Measurements from ENCODE around the gene CRIM1.

The CRIM1 gene

DNA sequence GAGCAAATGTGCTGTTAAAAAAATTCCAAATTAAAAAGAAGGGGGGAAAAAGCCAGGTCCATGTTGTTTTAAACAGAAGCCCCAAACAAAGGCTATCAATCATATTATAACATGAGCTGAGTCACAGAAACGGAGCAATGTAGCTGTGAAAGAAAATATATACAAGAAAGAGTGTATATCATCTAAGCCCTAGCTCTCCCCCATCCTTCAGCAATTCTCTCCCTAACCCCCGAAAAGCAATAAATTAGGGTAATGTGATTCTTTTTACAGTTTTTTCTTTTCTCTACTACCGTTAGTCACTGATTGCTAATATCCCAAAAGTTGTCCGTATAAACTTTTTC lies 217.1 kb downstream of the CRIM1 start:
- TF ChIP-seq, protein P1, sequence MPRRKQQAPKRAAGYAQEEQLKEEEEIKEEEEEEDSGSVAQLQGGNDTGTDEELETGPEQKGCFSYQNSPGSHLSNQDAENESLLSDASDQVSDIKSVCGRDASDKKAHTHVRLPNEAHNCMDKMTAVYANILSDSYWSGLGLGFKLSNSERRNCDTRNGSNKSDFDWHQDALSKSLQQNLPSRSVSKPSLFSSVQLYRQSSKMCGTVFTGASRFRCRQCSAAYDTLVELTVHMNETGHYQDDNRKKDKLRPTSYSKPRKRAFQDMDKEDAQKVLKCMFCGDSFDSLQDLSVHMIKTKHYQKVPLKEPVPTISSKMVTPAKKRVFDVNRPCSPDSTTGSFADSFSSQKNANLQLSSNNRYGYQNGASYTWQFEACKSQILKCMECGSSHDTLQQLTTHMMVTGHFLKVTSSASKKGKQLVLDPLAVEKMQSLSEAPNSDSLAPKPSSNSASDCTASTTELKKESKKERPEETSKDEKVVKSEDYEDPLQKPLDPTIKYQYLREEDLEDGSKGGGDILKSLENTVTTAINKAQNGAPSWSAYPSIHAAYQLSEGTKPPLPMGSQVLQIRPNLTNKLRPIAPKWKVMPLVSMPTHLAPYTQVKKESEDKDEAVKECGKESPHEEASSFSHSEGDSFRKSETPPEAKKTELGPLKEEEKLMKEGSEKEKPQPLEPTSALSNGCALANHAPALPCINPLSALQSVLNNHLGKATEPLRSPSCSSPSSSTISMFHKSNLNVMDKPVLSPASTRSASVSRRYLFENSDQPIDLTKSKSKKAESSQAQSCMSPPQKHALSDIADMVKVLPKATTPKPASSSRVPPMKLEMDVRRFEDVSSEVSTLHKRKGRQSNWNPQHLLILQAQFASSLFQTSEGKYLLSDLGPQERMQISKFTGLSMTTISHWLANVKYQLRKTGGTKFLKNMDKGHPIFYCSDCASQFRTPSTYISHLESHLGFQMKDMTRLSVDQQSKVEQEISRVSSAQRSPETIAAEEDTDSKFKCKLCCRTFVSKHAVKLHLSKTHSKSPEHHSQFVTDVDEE (CRISPR knock-in tag; IDR thresholded peaks at IDR 0.05) = no peak
- TF ChIP-seq ISL1 (CRISPR knock-in tag; IDR thresholded peaks at IDR 0.05) (peak; percentile 58), TCF4 (CRISPR knock-in tag; IDR thresholded peaks at IDR 0.05; ENCODE audit: borderline replicate concordance) (no peak)
- peak; percentile 42 for ATAC-seq

DNA sequence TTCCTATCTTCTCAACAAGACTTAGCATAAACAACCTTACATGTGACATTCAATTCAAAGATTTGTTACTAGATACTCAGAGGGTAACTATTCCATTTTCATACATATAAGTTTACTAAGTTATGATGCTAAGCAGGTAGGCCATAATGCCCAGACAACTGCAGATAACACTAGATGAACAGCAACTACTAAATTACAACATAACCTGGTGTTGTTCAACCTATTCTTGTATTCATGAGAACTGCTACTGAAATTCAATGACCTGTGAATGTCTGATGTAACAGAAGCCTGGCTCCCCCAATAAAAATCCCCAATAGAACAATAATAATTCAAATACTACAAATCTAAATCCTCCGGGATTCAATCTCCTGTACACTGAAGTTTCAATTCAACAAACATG lies 217.6 kb downstream of the CRIM1 start:
- no peak for TF ChIP-seq ISL1 (CRISPR knock-in tag; IDR thresholded peaks at IDR 0.05)
- TF ChIP-seq, protein P1 (CRISPR knock-in tag; IDR thresholded peaks at IDR 0.05) = no peak
- TF ChIP-seq, protein P2, sequence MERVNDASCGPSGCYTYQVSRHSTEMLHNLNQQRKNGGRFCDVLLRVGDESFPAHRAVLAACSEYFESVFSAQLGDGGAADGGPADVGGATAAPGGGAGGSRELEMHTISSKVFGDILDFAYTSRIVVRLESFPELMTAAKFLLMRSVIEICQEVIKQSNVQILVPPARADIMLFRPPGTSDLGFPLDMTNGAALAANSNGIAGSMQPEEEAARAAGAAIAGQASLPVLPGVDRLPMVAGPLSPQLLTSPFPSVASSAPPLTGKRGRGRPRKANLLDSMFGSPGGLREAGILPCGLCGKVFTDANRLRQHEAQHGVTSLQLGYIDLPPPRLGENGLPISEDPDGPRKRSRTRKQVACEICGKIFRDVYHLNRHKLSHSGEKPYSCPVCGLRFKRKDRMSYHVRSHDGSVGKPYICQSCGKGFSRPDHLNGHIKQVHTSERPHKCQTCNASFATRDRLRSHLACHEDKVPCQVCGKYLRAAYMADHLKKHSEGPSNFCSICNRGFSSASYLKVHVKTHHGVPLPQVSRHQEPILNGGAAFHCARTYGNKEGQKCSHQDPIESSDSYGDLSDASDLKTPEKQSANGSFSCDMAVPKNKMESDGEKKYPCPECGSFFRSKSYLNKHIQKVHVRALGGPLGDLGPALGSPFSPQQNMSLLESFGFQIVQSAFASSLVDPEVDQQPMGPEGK (CRISPR knock-in tag; IDR thresholded peaks at IDR 0.05; ENCODE audit: borderline replicate concordance) = no peak
- no peak for TF ChIP-seq ARNTL (CRISPR knock-in tag; IDR thresholded peaks at IDR 0.05; ENCODE audit: borderline replicate concordance, low read depth)
- no peak for TF ChIP-seq RARB (CRISPR knock-in tag; IDR thresholded peaks at IDR 0.05)
- no peak for TF ChIP-seq OSR1 (CRISPR knock-in tag; IDR thresholded peaks at IDR 0.05)
- no peak for TF ChIP-seq ZFP30 (CRISPR knock-in tag; IDR thresholded peaks at IDR 0.05)
- no peak for TF ChIP-seq CSDC2 (CRISPR knock-in tag; IDR thresholded peaks at IDR 0.05)
- TF ChIP-seq GLIS3 (CRISPR knock-in tag; IDR thresholded peaks at IDR 0.05) = no peak
- ATAC-seq = no peak

DNA sequence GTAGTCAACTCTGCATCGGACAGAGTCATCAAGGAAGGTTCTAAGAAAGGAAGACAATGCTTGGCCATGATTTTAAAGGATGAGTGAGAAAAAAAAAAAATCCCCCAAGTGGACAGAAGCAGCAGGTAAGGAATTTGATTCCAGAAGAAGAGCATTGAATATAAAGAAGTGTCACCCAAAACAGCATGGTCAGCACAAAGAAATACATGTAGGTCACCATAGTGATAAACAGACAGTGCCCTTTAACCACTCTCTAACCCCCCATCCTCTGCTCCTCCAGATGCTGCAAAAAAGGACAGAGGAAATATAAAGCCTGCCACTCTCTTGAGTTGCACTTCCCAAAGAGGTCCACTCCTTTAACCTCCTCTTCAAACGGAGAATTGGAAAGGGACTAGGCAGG lies 219.0 kb downstream of the CRIM1 start:
- TF ChIP-seq, protein P2 (CRISPR knock-in tag; IDR thresholded peaks at IDR 0.05; ENCODE audit: borderline replicate concordance) = no peak
- TF ChIP-seq GLIS3 (CRISPR knock-in tag; IDR thresholded peaks at IDR 0.05) = no peak
- ATAC-seq = no peak

DNA sequence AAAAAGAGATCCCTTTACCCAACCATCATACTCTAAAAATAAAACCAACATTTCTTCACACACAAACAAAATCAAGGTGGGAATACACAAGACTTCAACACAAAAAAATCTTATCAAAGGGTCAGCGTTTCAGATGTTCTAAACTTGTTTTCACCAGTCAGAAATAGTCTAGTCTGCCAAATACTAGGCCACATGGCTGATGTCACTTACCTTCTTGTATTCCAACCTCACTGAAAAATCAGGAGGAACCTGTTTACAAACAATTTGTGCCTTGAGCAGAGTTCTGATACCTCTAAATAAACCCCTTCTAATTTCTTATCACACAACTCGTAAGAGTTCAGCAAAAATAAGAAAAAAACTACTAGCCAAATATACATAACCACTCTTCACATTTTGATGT lies 222.3 kb downstream of the CRIM1 start:
- no peak for ATAC-seq
- TF ChIP-seq, protein P3, sequence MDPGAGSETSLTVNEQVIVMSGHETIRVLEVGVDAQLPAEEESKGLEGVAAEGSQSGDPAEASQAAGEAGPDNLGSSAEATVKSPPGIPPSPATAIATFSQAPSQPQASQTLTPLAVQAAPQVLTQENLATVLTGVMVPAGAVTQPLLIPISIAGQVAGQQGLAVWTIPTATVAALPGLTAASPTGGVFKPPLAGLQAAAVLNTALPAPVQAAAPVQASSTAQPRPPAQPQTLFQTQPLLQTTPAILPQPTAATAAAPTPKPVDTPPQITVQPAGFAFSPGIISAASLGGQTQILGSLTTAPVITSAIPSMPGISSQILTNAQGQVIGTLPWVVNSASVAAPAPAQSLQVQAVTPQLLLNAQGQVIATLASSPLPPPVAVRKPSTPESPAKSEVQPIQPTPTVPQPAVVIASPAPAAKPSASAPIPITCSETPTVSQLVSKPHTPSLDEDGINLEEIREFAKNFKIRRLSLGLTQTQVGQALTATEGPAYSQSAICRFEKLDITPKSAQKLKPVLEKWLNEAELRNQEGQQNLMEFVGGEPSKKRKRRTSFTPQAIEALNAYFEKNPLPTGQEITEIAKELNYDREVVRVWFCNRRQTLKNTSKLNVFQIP (CRISPR knock-in tag; IDR thresholded peaks at IDR 0.05; ENCODE audit: borderline replicate concordance, low read depth) = no peak
- TF ChIP-seq ZFP3 (CRISPR knock-in tag; IDR thresholded peaks at IDR 0.05) (no peak), RARB (CRISPR knock-in tag; IDR thresholded peaks at IDR 0.05) (no peak), ARNTL (CRISPR knock-in tag; IDR thresholded peaks at IDR 0.05; ENCODE audit: borderline replicate concordance, low read depth) (no peak), SNAI2 (CRISPR knock-in tag; IDR thresholded peaks at IDR 0.05) (no peak), CSDC2 (CRISPR knock-in tag; IDR thresholded peaks at IDR 0.05) (no peak), ZNF70 (CRISPR knock-in tag; IDR thresholded peaks at IDR 0.05) (no peak), ZFP30 (CRISPR knock-in tag; IDR thresholded peaks at IDR 0.05) (no peak), ZNF565 (CRISPR knock-in tag; conservative IDR thresholded peaks at IDR 0.05; ENCODE audit: low read depth) (no peak), ESRRG (CRISPR knock-in tag; IDR thresholded peaks at IDR 0.05) (no peak)
- TF ChIP-seq, protein P4, sequence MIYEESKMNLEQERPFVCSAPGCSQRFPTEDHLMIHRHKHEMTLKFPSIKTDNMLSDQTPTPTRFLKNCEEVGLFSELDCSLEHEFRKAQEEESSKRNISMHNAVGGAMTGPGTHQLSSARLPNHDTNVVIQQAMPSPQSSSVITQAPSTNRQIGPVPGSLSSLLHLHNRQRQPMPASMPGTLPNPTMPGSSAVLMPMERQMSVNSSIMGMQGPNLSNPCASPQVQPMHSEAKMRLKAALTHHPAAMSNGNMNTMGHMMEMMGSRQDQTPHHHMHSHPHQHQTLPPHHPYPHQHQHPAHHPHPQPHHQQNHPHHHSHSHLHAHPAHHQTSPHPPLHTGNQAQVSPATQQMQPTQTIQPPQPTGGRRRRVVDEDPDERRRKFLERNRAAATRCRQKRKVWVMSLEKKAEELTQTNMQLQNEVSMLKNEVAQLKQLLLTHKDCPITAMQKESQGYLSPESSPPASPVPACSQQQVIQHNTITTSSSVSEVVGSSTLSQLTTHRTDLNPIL (CRISPR knock-in tag; IDR thresholded peaks at IDR 0.05; ENCODE audit: low read depth) = no peak
- TF ChIP-seq, protein P5, sequence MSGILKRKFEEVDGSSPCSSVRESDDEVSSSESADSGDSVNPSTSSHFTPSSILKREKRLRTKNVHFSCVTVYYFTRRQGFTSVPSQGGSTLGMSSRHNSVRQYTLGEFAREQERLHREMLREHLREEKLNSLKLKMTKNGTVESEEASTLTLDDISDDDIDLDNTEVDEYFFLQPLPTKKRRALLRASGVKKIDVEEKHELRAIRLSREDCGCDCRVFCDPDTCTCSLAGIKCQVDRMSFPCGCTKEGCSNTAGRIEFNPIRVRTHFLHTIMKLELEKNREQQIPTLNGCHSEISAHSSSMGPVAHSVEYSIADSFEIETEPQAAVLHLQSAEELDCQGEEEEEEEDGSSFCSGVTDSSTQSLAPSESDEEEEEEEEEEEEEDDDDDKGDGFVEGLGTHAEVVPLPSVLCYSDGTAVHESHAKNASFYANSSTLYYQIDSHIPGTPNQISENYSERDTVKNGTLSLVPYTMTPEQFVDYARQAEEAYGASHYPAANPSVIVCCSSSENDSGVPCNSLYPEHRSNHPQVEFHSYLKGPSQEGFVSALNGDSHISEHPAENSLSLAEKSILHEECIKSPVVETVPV (CRISPR knock-in tag; IDR thresholded peaks at IDR 0.05) = no peak
- TF ChIP-seq, protein P1 (CRISPR knock-in tag; IDR thresholded peaks at IDR 0.05) = no peak
